GM18868 (cell line): ENCODE data around the gene MGP.

Source experiments
- ATAC-seq: cut with Tn5 transposase; IDR thresholded peaks from one replicate; pipeline ENCODE4 v1.9.1; 2021; ENCODE audit warnings: mild to moderate bottlenecking, moderate library complexity; ENCODE audit not compliant: unreplicated experiment

The MGP gene

GRCh38 chr12:14833336-14833735 lies 52.3 kb downstream of the MGP start:
- ATAC-seq = no peak
